Ecto neural progenitor cell (in vitro differentiated cells): ENCODE results near the gene CNN3.

Source experiments
- DNase-seq: peaks from one replicate; pipeline ENCODE4 v3.0.0-alpha.2; 2018; ENCODE audit warnings: low spot score

Gene CNN3

DNA sequence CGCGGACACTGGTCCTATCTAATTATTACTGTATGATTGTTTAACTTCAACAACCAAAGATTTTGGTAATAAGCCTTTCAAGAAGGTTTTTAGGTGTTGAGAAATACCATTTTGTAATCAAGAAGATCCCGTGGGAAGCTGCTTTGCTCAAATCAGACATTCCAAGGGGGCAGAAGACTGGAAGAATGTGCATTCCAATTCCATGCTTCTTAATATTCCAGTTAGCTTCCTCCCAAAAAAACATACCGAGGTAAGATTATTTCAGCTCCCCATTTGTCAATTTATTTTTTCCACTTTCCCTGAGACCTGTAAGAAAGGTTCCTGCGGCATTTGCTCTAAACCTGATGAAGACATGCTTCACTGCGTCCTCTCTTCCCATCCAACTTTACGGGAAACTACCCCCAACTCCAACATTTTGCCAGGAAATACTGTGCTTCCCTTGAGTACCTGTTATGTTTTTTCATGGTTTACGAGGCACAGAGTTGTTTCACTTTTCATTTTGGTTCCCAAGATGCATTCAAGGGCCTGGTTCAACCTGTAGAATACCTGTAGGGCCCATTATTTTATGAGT lies 4.1 kb downstream of the CNN3 start:
- DNase-seq, result no peak

DNA sequence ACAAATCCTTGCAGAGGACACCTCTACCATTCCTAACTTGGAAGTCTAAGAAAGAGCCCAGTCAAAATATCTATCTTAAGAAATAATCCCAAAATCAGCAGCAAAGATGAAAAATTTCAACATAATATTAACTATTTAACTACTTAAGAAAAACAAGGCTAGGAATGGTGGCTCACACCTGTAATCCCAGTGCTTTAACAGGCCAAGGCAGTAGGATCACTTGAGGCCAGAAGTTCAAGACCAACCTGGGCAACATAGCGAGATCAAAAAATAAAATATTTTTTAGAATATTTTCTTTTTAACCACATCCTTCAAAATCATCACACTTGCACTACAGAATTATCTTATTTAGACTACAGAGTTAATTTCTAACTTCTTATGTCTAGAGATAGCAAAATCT lies 4.9 kb downstream of the CNN3 start:
- DNase-seq, result no peak

DNA sequence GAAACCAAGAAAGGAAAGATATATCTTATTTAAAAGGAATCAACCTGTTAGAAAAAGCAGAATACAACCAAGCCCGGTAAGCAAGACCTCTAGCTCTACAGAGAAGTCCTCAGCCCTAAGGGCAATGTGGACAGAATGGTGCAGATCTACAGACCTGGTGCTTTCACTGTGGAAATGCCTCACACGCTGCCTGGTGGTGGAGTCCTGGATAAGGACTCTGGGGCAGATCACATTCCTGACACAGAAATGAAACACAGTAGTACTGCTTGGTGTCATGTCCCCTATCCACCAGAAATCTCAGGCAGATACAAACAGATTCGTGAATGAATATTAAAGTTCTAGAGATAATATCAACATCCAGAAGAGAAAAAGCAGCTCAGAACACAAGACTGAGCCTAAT lies 6.8 kb downstream of the CNN3 start:
- DNase-seq, result no peak

GRCh38 chr1:94919241-94920030 lies 7.5 kb downstream of the CNN3 start:
- DNase-seq, result no peak

DNA sequence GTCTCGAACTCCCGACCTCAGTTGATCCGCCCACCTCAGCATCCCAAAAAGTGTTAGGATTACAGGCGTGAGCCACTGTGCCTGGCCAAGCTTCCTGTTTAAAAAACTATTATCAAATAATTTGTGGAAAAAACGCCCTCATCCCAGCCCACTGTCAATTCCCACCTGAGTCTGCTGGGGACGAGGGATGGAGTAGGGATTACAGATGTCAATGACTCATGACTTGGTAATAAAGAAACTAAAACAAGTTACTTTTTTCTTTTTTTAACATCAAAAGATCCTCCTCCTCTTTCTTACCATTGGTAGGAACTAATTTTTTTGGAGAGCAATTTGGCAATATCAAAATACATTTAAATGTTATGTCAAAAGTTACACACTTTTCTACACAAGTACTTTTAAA lies 9.7 kb downstream of the CNN3 start:
- DNase-seq, result no peak

GRCh38 chr1:94912263-94913184 lies 14.4 kb downstream of the CNN3 start:
- no peak for DNase-seq

- no peak for DNase-seq
These were observed 17.4 kb downstream of the CNN3 start for GRCh38 chr1:94909486-94909885.

DNA sequence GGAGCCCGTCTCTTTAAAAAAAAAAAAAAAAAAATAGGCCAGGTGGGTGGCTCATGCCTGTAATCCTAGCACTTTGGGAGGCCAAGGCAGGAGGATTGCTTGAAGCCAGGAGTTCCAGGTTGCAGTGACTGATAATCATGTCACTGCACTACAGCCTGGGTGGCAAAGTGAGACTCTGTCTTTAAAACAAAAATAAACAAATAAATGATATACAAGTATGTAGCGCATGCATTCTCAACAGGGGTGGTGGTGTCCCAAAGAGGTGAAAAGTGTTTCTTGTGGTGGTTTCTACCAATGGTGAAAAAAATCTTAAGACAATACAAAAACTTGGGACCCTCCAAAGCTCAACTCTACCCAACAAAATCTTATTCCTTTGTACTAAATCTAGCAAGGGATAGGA lies 17.9 kb downstream of the CNN3 start:
- DNase-seq, result no peak

DNA sequence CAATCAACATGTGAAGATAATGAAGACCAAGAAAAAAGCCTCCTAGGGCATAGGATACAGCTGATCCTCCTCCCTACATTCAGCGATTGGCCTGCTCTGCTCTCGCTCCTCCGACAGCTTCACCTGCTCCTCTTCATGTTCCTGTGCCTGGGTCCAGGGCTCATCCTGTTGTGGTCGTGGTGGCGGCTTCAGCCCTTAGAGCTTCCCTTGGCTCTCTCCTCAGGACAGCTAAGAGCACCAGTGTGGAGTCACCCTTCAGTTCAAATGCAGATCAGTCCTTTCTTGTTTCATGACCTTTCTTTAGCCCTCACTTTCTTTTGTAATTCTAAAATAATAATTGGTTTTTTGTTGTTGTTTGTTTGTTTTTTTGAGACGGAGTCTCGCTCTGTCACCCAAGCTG lies 18.7 kb downstream of the CNN3 start:
- no peak for DNase-seq

DNA sequence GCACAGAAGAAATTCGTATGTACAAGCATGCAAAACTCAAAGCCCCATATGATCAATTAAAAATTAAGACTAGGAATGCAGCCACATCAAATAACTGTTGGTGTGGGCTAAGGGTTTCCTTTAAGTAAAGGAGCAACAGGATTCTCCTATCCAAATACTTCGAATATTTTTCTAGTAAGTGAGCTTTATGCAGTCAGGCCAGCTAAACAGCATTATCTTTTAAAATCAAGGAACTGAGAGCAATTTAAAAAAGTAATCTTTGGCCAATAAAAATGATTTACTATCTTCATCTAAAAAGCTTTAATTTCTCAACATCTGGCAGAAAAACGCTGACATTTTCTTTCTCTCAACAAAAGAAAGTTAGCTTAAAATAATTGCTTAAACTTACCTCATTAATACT lies 19.8 kb downstream of the CNN3 start:
- DNase-seq, result no peak

GRCh38 chr1:94906382-94906781 lies 20.5 kb downstream of the CNN3 start:
- DNase-seq, result no peak

GRCh38 chr1:94905207-94905606 lies 21.7 kb downstream of the CNN3 start:
- DNase-seq, result no peak

DNA sequence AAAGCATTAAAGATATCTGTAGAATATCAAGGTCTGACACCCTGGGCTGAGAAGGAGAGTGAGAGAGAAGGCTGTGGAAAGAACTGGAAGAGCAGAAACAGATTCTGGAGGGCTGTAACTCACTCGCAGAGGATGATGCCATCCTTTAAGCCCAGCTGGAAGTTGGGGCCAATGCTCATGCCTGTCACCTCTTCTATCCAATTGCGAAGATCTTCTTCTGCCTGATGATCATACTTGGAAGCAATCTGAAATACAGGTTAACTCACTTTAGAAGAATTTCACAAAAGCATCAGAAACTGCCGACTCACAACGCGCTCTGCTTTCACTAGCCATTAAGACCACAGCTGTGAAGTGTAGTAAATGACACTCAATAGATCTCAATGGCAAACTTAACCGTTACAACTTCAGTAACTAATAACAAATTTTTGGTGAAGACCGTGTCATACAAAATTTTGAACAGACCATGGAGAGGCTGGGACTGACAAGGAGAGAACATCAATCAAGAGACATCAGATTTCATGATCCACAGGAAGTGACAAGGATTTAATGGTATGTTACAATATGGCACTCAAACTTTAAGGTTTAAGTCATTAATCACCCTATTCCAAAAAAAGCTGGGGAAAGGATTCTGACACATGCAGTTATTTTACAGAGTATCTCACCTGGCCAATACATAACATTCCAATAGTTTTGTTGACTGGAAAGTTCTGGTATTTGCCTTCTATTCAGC lies 23.5 kb downstream of the CNN3 start:
- no peak for DNase-seq

DNA sequence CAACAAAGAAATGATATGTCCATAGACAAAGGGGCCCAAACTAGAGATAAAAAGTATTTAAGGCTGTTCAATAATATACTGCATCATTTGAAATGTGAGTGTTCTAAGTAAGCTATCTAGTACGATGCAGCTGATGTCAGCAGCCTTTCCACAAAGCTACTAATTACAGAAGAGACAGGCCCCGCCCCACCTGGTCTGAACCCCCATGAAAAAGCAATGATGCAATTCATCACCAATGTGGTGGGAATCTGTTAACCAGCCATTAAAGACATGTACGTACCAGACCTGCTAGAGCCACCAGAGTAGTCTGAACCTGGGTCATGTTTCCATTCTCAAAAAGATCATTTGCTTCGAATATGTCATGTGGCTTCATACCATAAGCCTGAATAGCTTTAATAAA lies 25.1 kb downstream of the CNN3 start:
- no peak for DNase-seq

- no peak for DNase-seq
These were observed 27.2 kb downstream of the CNN3 start for GRCh38 chr1:94899756-94900155.

DNA sequence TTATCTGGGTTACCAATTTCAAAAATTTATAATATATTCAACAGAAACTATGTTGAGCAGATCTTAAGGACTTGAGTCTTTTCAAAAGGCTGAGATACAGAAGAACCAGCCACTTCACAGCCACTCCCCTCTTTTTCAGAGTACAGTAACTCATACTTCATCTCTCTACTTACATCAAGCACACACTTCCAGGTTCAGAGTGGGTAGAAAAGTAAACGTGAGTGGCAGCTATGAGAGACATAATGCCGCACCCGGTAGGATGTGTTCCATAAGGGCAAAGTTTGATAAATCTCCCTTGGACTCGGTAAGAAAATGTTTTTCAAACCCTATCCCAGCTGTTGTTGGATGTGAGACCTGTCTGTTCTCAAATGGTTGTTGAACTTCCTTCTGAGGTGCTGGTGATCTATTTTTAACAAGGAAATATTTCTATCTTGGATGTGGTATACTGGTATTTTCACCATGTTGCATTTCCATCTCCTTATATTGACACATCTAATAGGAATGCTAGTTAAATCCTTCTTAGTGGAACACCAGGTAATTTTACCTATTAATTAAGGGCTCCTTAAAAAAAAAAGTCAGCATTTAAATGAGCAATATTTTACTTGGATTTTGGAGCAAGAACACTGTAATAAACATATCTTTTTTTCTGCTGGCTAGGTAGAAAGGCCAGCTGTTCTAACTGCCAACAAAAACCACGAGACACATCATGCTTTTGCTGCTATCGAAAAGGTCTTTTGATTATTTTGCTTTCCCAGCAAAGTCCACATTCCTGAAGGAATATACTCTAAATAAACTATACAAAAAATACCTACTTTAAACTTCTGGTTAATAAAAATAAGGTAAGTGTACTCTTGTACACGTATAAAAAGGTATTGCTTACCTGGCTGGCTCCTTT lies 28.2 kb downstream of the CNN3 start:
- DNase-seq, result no peak

DNA sequence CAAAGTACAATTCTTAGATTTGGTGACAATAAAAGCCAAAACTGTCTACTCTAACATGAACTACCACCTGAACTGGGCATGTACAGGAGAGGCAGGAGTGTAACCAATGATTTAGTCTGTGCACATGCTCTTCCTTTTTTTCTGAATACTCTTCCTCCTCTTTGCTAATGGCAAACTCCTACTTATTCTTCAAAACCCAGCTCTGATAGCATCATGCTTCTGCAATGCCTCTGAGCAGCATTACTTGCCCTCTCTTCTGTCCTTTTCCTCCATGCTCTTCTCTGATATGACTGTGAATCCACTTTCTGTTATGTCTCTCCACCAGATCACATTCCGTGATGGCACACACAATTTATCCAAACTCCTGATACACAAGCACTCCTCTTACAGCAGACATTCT lies 31.4 kb downstream of the CNN3 start:
- DNase-seq, result no peak

GRCh38 chr1:94894630-94895029 lies 32.3 kb downstream of the CNN3 start:
- no peak for DNase-seq

DNA sequence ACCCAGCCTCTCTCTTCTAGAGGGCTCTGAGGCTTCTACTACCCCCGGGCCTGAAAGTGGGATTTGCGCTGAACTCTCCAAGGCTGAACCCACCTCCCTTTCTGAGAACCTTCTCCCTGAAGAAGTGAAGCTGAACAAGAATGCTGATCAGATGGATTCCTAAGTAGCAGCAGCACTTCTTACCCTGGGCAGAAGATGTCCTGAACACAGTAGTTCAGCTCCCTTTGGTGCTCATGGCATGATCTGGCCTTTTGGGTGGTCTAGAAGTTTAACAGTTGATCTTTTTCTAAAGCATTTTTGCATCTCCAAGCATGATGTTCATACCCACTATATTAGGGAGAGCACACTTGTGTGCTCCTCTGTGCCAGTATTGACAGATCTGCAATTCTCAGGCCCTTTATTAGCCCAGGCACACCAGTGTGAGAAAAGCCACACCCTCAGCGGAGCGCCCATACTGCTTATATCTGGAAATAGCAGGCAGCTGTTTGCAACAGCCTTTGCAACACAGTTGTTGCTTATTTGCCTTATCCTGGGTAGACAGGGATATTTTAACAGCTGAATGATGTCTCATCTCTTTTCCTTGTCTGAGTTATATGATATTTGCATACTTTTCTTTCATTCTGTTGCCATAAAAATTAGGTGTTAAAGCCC lies 34.2 kb downstream of the CNN3 start:
- DNase-seq, result no peak

DNA sequence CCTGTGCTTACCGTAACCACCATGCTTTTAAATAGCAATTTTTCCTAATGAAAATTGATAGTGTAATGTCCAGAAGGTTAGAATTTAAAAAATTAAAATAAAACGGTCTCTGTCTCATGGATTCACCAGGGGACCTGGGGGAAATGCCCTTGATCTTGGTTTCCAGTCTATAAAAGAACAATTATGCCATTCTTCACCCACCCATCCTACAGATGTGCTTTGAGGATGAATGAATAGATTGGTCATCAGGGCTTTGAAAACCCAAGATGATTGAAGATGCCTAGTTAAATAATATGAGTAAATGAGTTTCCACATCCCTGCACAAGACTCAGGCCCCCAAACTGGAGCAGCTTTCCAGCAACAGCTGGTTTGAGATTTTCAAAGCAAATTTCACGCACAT lies 38.7 kb downstream of the CNN3 start:
- no peak for DNase-seq
